ENCODE measurements around the gene NR6A1. TPM values are rescaled to one million over a fixed set of nuclear protein-coding genes. Genes with fewer than 3 reads are reported as not detected.

NR6A1 gene
- total RNA-seq (1 to 10 TPM; 1.1 to 5.7 (median 1.6) TPM), polyA plus RNA-seq (under 1 TPM; 0.65 to 0.84 TPM)
- long read RNA-seq, donor 1, full-length matches to known transcripts = 1 of 2 reads
- long read RNA-seq, donor 1, partial matches to known transcripts = 1 of 2 reads
- long read RNA-seq, donor 1, other reads (novel, unspliced or antisense) = 0 of 2 reads
- long read RNA-seq, donor 2, partial matches to known transcripts = 0 of 3 reads
- long read RNA-seq, donor 2, other reads (novel, unspliced or antisense) = 2 of 3 reads
- long read RNA-seq, donor 3 = 0 reads

DNA sequence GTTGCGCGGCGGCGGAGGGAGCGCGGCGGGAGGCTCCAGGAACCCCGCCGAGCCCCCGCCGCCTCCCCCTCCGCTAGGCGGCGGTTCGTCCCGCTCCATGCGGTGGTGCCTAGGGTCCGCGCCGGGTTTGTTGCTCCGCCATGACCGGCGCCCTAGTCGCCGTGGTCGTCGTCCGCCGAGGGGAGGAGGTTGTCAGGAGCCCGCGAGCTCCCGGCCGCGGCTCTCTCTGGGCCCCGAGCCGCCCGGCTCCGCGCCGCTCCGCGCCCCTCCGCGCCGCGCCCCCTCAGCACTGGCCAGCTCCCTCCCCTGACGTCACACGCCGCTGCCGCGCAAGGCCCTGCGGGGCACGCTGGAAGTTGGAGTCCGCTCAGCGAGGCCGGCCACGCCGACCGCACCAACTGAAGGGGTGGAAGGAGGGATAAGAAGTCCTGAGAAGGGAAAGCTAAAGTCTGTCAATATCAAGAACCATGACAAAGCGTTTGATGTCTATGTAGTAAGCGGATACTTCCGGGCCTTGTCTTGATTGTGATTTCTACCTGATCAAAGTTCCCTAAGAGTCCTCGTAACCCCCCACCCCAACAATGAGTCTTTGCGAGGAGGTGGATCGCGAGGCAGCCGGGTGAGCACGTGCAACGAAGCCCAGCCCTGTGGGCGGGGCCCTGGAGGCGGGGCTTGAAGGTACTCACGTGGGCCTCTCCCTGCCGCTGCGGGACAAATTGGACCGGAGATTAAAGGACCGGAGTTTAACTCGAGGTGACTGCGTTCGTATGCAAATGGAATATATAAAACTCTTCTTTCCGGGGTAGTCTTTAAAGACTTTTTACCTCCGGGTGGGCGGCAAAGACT is at the start of gene NR6A1:
NR6A1 (minus strand) TSS at position 291 of the 846 bp plus-strand sequence.
- peak; percentile 9 to 41 for TF ChIP-seq POLR2A (IDR thresholded peaks at IDR 0.05)
- TF ChIP-seq, protein P1, sequence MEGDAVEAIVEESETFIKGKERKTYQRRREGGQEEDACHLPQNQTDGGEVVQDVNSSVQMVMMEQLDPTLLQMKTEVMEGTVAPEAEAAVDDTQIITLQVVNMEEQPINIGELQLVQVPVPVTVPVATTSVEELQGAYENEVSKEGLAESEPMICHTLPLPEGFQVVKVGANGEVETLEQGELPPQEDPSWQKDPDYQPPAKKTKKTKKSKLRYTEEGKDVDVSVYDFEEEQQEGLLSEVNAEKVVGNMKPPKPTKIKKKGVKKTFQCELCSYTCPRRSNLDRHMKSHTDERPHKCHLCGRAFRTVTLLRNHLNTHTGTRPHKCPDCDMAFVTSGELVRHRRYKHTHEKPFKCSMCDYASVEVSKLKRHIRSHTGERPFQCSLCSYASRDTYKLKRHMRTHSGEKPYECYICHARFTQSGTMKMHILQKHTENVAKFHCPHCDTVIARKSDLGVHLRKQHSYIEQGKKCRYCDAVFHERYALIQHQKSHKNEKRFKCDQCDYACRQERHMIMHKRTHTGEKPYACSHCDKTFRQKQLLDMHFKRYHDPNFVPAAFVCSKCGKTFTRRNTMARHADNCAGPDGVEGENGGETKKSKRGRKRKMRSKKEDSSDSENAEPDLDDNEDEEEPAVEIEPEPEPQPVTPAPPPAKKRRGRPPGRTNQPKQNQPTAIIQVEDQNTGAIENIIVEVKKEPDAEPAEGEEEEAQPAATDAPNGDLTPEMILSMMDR (IDR thresholded peaks at IDR 0.05) = peak in 11 of 12 donors; percentile 9 to 63 (median 35)
- peak; percentile 94 to 97 (median 95) for ATAC-seq
- peak within 1 kb of the TSS in 11 of 12 donors; percentile 50 to 82 (median 70) for H3K27ac ChIP-seq
- no peaks in the 10 kb centered on the region for H3K9me3 ChIP-seq
- peaks cover 0 to 30% (median 10%) of the 10 kb centered on the region in 9 donors for H3K27me3 ChIP-seq
- DNase-seq = peak; percentile 95 to 98 (median 97)
- no peaks in the 10 kb centered on the region for H3K36me3 ChIP-seq
- peak within 1 kb of the TSS; percentile 68 to 96 (median 90) for H3K4me3 ChIP-seq
- peaks cover 0 to 52% (median 18%) of the 10 kb centered on the region in 12 donors for H3K4me1 ChIP-seq
- intact Hi-C loops (cut with DNase I) = loop anchor here in 9 of 10 donors (1.0 to 10.0 kb wide), 9 partner anchors 90 to 606 kb away; partner anchors contain the start of genes SCAI (in 4 of the 9), GOLGA1 (in 2 of the 9) and RPL35 (in 1 of the 9)
- WGBS, 4 donors = 0 to 1% (median 1%) methylated on average over 59 to 82 of the region's 82 CpGs

DNA sequence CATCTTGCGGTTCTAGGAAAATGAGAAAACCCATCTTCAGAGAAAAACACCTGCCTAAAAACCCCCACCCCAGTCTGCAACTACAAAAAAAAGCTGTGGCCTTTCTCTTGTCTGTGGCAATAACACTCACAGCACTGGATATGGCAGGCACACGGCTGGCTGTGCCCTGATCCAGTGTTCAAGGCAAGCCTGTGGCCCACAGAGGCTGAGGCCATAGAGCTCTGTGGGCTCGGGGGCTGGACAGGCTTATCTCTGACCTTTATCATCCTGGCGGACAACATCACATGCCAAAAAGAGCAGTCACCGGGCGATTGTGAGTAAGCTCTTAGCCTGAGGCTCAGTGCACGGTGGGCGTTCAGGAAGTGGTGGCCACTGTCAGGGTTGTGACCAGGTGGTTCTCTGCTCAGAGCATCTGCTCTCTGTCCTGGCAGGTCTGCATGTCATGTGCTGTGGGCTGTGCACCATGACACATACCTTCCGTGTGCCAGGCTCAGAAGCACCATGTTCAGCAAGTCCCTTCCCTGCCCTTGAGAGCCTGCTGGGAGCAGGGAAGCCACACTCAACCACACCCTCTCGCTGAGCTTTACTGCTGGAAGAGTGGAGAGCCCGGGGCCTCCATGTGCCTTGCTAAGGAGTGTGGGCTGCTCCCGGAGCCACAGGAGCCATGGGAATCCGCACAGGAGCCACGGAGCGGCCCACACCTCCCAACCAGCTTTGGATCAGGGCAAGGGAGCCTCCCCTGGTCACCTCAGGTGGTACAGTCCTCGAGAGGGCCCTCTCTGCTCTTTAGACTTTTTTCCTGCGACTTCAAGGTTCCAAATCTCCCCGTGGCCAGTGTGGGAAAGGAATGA is 47.5 kb upstream of the NR6A1 start:
- Histone ChIP-seq H3K27me3 (no peaks in the 10 kb centered on the region), H3K4me3 (no peak overlapping the region), H3K36me3 (no peaks in the 10 kb centered on the region), H3K4me1 (peaks cover 0 to 19% (median 10%) of the 10 kb centered on the region in 12 donors), H3K9me3 (no peaks in the 10 kb centered on the region), H3K27ac (peak overlapping the region in 7 of 12 donors; percentile 10 to 68 (median 46))
- intact Hi-C loops (cut with DNase I) = no loop called here
- DNase-seq (peak in 2 of 5 donors; percentile 55 to 64), ATAC-seq (peak; percentile 56 to 81 (median 74))
- WGBS, 4 donors = 46 to 58% (median 51%) methylated on average over 11 to 18 of the region's 18 CpGs
- no peak for TF ChIP-seq POLR2A (IDR thresholded peaks at IDR 0.05)
- TF ChIP-seq, protein P1 (IDR thresholded peaks at IDR 0.05) = no peak

DNA sequence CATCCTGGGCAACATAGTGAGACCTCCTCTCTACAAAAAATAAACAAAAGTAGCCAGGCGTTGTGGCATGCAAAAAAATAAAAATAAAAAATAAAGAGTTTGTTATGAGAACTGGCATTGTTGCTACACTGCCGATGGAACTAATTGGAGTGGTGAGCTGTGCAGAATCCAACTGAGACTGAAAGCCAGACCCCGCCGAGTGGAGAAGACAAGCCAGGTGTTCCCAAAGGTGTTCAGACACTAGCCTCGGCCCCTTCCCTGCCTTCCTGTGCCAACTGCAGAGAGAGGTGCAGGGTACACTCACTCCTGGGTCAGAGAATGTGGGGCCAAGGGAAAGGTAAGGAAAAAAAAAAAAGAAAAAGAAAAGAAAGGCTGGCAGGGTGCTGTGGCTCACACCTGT is 44.5 kb upstream of the NR6A1 start:
- intact Hi-C loops (cut with DNase I) = no loop called here
- no peak for ATAC-seq
- WGBS, 4 donors = 92 to 96% (median 95%) methylated on average over 5 of the region's 5 CpGs
- peak in 1 of 5 donors; percentile 25 for DNase-seq
- H3K27ac ChIP-seq = no peak overlapping the region
- TF ChIP-seq, protein P1 (IDR thresholded peaks at IDR 0.05) = no peak
- no peak for TF ChIP-seq POLR2A (IDR thresholded peaks at IDR 0.05)
- H3K36me3 ChIP-seq = peaks cover 0 to 5% (median 0%) of the 10 kb centered on the region in 9 donors
- H3K9me3 ChIP-seq = no peaks in the 10 kb centered on the region
- H3K4me1 ChIP-seq = peaks cover 0 to 24% (median 9%) of the 10 kb centered on the region in 12 donors
- no peak overlapping the region for H3K4me3 ChIP-seq
- no peaks in the 10 kb centered on the region for H3K27me3 ChIP-seq
